22Rv1 (cell line): ENCODE data around the gene GCH1.

Experiments
- H3K27ac ChIP-seq: fragments of 450-650 bp; 2 replicates; pipeline ENCODE4 v1.5.1; 2017
- CTCF ChIP-seq: fragments of 450-650 bp; IDR thresholded peaks from 2 replicates; pipeline ENCODE4 v1.5.1; 2017; ENCODE audit warnings: mild to moderate bottlenecking
- ZFX ChIP-seq: fragments of 450-650 bp; IDR thresholded peaks from 2 replicates; pipeline ENCODE4 v1.6.1; 2017; ENCODE audit warnings: antibody characterized with exemption, borderline replicate concordance

The GCH1 gene

GRCh38 chr14:54902521-54903420, at the start of gene GCH1:
Gene GCH1, minus strand, starts transcription at chr14:54902826. Its CDS starts 163 bp downstream, at chr14:54902663.
- H3K27ac ChIP-seq, result peak within 1 kb of the TSS; percentile 78
- TF ChIP-seq CTCF, result peak; percentile 80
- TF ChIP-seq ZFX, result no peak

- TF ChIP-seq ZFX (no peak), CTCF (no peak)
- no peak overlapping the region for H3K27ac ChIP-seq
Observed at GRCh38 chr14:54947230-54947629, 44.6 kb upstream of the GCH1 start.

- H3K27ac ChIP-seq, result no peak overlapping the region
- no peak for TF ChIP-seq ZFX
- no peak for TF ChIP-seq CTCF
Observed at GRCh38 chr14:54946500-54946899, 43.9 kb upstream of the GCH1 start.

- TF ChIP-seq ZFX, result no peak
- H3K27ac ChIP-seq, result no peak overlapping the region
Observed at GRCh38 chr14:54944737-54945391, 42.2 kb upstream of the GCH1 start.

- TF ChIP-seq ZFX (no peak), CTCF (no peak)
- H3K27ac ChIP-seq, result no peak overlapping the region
Observed at GRCh38 chr14:54942913-54943312, 40.3 kb upstream of the GCH1 start.

GRCh38 chr14:54936816-54937215, 34.2 kb upstream of the GCH1 start:
- H3K27ac ChIP-seq, result no peak overlapping the region
- TF ChIP-seq CTCF (no peak), ZFX (no peak)

- TF ChIP-seq CTCF, result no peak
- no peak for TF ChIP-seq ZFX
Observed at GRCh38 chr14:54935958-54936357, 33.3 kb upstream of the GCH1 start.

More at GRCh38 chr14:54935958-54936357, 33.3 kb upstream of the GCH1 start:
- no peak overlapping the region for H3K27ac ChIP-seq
